ENCODE results near the gene CFAP126. TPM values are rescaled to one million over a fixed set of nuclear protein-coding genes. Genes with fewer than 3 reads are reported as not detected.

The CFAP126 gene
- polyA plus RNA-seq, 1 donor (not counting 4 experiments of a cell fraction or from before 2014, with no cell fraction given) = not detected

GRCh38 chr1:161357073-161357472, 10.6 kb downstream of the CFAP126 start:
- Histone ChIP-seq H3K27ac (ENCODE audit: control insufficient read depth, insufficient read depth, low read length) (no peak overlapping the region), H3K79me2 (ENCODE audit: control insufficient read depth, insufficient read depth, low read length) (no peaks in the 10 kb centered on the region), H3K9me1 (ENCODE audit: control insufficient read depth, extremely low read depth, insufficient read depth, low read length) (no peaks in the 10 kb centered on the region), H4K20me1 (ENCODE audit: control insufficient read depth, extremely low read depth, insufficient read depth, low read length) (no peaks in the 10 kb centered on the region), H3K36me3 (ENCODE audit: control insufficient read depth in 2 of 2, extremely low read depth in 1 of 2, insufficient read depth in 2 of 2, low read length in 2 of 2) (peaks cover 4% of the 10 kb centered on the region in 2 experiments), H3K4me3 (ENCODE audit: control insufficient read depth in 2 of 3, extremely low read depth in 1 of 3, insufficient read depth in 2 of 3, low read depth in 1 of 3, low read length in 3 of 3) (no peak overlapping the region), H3K9ac (ENCODE audit: control insufficient read depth, extremely low read depth, insufficient read depth, low read length) (no peak overlapping the region), H2AFZ (ENCODE audit: control insufficient read depth, low read length) (no peak overlapping the region), H3K4me1 (ENCODE audit: control insufficient read depth, extremely low read depth, insufficient read depth, low read length) (peaks cover 2% of the 10 kb centered on the region), H3K9me3 (ENCODE audit: control insufficient read depth, low read depth, low read length) (no peaks in the 10 kb centered on the region), H3K4me2 (ENCODE audit: control insufficient read depth, extremely low read depth, insufficient read depth, low read depth, low read length) (no peak overlapping the region), H3K27me3 (ENCODE audit: control insufficient read depth, extremely low read depth, insufficient read depth, low read length) (no peaks in the 10 kb centered on the region)
- TF ChIP-seq EZH2 (IDR thresholded peaks at IDR 0.05; ENCODE audit: low read length) (no peak), CTCF (optimal IDR thresholded peaks at IDR 0.05 in 1 of 3, IDR thresholded peaks at IDR 0.05 in 1 of 3, conservative IDR thresholded peaks at IDR 0.05 in 1 of 3; ENCODE audit: extremely low read depth in 1 of 3, insufficient read depth in 2 of 3, low read length in 3 of 3) (no peak)
- DNase-seq (ENCODE audit: low read depth, low spot score) (no peak), FAIRE-seq (no peak)
- dilution Hi-C loops (cut with MboI; ENCODE audit: extremely low pct_ligation_motif_present, low sequenced_read_pairs) = no loop called here

GRCh38 chr1:161351482-161351881, 16.2 kb downstream of the CFAP126 start:
- Histone ChIP-seq H3K9me3 (ENCODE audit: control insufficient read depth, low read depth, low read length) (no peaks in the 10 kb centered on the region), H3K79me2 (ENCODE audit: control insufficient read depth, insufficient read depth, low read length) (no peaks in the 10 kb centered on the region), H2AFZ (ENCODE audit: control insufficient read depth, low read length) (no peak overlapping the region), H3K27ac (ENCODE audit: control insufficient read depth, insufficient read depth, low read length) (no peak overlapping the region), H3K27me3 (ENCODE audit: control insufficient read depth, extremely low read depth, insufficient read depth, low read length) (no peaks in the 10 kb centered on the region), H3K4me2 (ENCODE audit: control insufficient read depth, extremely low read depth, insufficient read depth, low read depth, low read length) (no peak overlapping the region), H3K4me1 (ENCODE audit: control insufficient read depth, extremely low read depth, insufficient read depth, low read length) (no peaks in the 10 kb centered on the region), H3K36me3 (ENCODE audit: control insufficient read depth in 2 of 2, extremely low read depth in 1 of 2, insufficient read depth in 2 of 2, low read length in 2 of 2) (peaks cover 2 to 4% of the 10 kb centered on the region in 2 experiments), H3K9ac (ENCODE audit: control insufficient read depth, extremely low read depth, insufficient read depth, low read length) (no peak overlapping the region), H3K4me3 (ENCODE audit: control insufficient read depth in 2 of 3, extremely low read depth in 1 of 3, insufficient read depth in 2 of 3, low read depth in 1 of 3, low read length in 3 of 3) (no peak overlapping the region), H3K9me1 (ENCODE audit: control insufficient read depth, extremely low read depth, insufficient read depth, low read length) (no peaks in the 10 kb centered on the region), H4K20me1 (ENCODE audit: control insufficient read depth, extremely low read depth, insufficient read depth, low read length) (no peaks in the 10 kb centered on the region)
- DNase-seq (ENCODE audit: low read depth, low spot score) (no peak), FAIRE-seq (peak; percentile 5)
- TF ChIP-seq EZH2 (IDR thresholded peaks at IDR 0.05; ENCODE audit: low read length) = no peak
- TF ChIP-seq CTCF (optimal IDR thresholded peaks at IDR 0.05 in 1 of 3, IDR thresholded peaks at IDR 0.05 in 1 of 3, conservative IDR thresholded peaks at IDR 0.05 in 1 of 3; ENCODE audit: extremely low read depth in 1 of 3, insufficient read depth in 2 of 3, low read length in 3 of 3) = no peak
- dilution Hi-C loops (cut with MboI; ENCODE audit: extremely low pct_ligation_motif_present, low sequenced_read_pairs) = no loop called here
